A673 (cell line): ENCODE data around the gene ZFTA.

ENCODE experiments used
- EZH2 ChIP-seq: fragments of 200-600 bp; sonication (generic); IDR thresholded peaks from 2 replicates; pipeline ENCODE4 v1.6.1; 2017; ENCODE audit warnings: borderline replicate concordance, low read depth, mild to moderate bottlenecking, mixed read lengths, antibody characterized with exemption, low read length; ENCODE audit not compliant: poor library complexity, severe bottlenecking
- TF ChIP-seq, protein P1 (sequence below): fragments of 300-800, 200-600 bp; sonication (generic); conservative IDR thresholded peaks from 2 replicates; pipeline ENCODE4 v1.5.1; 2017; ENCODE audit warnings: low read depth, mild to moderate bottlenecking, antibody characterized with exemption, low read length, moderate library complexity, mixed read lengths

DNA sequence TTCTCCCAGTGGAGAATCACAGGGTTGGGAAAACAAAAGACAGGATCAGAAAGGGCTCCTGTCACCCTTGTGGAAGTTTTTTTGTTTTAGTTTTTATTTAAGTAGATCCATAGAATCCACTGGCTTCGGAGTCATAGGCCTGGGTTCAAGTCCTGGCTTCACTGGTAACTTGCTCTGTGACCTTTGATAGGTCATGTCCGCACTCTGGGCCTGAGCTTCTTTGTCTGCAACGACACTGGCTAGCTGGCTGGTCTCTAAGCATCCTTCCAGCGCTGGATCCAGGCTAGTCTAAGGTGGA, 1.4 kb downstream of the ZFTA start:
- TF ChIP-seq, protein P1, sequence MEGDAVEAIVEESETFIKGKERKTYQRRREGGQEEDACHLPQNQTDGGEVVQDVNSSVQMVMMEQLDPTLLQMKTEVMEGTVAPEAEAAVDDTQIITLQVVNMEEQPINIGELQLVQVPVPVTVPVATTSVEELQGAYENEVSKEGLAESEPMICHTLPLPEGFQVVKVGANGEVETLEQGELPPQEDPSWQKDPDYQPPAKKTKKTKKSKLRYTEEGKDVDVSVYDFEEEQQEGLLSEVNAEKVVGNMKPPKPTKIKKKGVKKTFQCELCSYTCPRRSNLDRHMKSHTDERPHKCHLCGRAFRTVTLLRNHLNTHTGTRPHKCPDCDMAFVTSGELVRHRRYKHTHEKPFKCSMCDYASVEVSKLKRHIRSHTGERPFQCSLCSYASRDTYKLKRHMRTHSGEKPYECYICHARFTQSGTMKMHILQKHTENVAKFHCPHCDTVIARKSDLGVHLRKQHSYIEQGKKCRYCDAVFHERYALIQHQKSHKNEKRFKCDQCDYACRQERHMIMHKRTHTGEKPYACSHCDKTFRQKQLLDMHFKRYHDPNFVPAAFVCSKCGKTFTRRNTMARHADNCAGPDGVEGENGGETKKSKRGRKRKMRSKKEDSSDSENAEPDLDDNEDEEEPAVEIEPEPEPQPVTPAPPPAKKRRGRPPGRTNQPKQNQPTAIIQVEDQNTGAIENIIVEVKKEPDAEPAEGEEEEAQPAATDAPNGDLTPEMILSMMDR: no peak
- TF ChIP-seq EZH2: no peak
